H4 (cell line): Measurements from ENCODE around the gene CCDC3. TPM values are rescaled to one million over a fixed set of nuclear protein-coding genes. Genes with fewer than 3 reads are reported as not detected.

Experiments
- DNase-seq: peaks from one replicate; pipeline ENCODE4 v3.0.0-alpha.2; 2015; ENCODE audit warnings: low spot score
- total RNA-seq: library from RNA; depleted of rRNA; stranded (reverse); fragments of >200 nt; shearing (Covaris generic); gene quantifications from 2 replicates; pipeline ENCODE4 v1.2.3, GENCODE V29; 2014

Gene CCDC3
- total RNA-seq, 1 experiment from 2014 or later = 2.1 TPM

DNA sequence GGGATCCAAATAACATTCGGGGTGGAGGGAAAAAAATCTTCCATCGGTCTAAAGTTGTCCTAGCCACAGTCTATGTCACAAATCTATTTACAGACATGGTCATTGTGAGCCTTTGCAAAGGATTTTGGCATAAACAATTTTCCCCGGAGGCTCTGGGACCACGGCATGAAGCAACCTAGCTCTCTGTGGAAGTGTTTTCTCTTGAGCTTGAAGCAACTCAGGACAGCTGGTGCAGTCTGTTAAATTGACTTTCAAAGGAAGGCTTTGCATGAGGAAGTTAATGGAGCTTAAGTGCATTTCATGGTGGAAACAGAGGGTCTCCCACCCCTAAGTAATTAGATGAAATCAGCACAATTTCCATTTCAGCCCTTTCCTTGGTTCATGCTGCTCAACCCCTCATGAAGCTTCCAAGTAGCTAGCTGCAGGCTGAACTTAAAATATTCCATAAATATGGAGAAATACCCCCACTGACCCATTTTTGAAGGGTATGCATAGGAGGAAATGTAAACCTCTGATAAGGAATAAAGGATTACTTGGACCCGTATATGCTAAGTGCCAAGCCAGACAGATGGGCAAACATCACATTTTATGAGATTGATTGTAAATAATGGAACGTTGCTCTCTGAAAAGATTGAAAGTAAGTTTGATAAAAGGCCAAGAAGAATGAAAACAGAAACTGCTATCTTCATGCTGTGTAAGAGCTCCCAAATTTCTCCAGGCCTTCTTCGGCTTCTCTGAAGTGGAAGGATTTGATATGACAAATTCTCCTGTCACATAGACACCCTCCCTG lies 39.9 kb downstream of the CCDC3 start:
- DNase-seq = no peak

DNA sequence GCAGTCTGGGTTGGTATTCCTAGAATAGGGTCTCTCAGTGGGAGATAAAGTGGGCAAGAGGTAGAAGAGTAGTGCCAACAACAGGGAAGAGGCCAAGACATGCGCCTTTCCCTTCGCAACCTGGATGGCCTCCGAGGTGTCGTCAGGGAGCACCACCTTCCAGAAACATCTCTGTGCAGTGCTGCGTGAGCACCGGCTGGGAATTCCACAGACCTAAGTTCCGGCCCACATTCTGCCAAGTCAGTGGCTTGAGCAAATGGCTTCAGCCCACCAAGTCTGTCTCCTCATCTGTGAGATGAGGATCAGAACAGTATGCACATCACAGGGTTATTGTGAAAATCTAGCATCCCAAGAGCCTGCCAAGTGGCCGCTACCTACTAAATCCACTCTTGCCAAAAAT lies 40.6 kb downstream of the CCDC3 start:
- DNase-seq = no peak

DNA sequence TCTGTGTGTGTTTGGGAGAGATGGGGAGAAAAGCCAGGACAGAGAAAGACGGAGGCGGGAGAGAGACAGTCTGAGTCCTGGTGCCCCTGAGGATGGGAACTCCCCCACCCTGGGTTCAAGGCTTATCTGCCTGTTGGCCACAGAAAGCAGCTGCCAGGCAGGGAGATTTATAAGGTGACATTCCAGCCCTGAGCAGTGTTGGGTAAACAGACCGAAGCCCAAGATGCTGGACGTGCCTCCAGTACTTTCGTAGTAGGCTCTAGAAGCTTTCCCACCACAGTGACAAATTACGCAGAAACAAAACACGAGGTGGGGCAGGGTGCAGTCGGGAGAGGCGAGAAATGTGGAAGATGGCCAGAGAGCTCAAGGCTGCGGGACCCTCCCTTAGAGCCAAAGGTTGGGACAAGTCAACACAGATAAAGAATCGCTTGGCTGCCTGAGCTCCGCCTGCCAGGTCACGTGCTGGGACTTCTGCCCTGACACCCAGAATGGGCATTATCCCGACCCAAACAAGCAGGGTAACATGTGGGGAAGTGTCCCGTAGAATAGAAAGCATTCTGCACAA lies 41.1 kb downstream of the CCDC3 start:
- no peak for DNase-seq

DNA sequence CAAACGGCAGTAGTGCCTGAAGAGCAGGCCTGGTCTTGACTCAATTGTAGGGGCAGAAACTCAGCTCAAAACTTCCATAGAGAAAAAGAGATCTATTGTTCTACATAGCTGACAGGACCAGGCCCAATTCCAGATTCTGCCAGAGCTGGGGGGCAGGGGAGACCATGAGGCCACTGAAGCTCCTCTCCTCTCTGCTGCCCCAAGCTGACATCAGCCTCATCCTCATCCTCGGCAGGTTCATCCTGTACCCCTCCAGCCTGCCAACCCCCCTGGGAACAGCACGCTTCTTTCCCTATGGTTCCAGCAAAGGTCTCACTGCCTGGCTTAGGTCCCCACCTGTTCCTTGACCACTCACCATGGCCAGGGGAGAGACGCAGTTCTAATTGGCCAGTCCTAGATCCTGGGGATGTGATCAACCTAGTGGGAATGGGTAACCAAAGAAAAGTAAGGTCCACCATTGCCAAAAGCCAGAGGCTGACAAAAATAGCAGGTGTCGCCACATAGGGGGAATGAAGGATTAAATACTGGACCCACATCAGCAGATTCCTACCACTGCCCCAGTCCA lies 42.9 kb downstream of the CCDC3 start:
- DNase-seq = no peak

DNA sequence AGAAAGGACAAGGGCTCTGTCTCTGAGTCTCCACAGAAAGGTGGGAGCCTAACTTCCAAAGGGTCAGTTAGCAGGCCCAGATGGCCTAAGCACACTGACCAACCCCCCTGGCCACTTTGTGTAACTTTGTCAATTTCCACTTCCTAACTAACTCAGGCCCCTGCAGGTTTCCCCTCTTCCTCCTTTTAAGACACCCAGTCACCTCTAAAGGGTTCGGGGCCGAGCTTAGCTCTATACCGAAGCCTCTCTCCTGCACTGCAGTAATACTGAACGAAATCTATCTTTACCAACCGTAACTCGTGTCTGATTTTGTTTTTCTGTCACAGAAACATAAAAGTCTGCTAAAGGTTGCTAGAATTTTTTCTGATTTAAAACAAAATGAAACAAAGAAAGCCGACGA lies 44.4 kb downstream of the CCDC3 start:
- DNase-seq = no peak

DNA sequence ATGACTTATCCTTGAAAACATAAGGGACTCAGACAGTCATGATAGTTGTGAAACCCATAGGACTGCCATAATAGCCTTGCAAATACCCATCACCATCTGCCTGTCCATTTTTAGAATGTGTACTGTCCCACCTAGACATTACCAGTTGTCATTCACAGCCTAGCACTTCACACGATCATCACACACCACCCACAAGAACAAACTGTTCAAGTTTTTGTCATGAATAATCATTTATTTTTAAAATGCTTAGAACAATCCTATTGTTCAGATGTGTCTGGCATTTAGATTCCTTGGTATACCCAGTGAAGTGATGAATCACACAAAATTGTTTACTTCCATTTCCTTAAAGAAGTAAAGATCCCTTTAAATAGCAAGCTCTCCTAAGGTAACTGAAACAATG lies 46.6 kb downstream of the CCDC3 start:
- no peak for DNase-seq

DNA sequence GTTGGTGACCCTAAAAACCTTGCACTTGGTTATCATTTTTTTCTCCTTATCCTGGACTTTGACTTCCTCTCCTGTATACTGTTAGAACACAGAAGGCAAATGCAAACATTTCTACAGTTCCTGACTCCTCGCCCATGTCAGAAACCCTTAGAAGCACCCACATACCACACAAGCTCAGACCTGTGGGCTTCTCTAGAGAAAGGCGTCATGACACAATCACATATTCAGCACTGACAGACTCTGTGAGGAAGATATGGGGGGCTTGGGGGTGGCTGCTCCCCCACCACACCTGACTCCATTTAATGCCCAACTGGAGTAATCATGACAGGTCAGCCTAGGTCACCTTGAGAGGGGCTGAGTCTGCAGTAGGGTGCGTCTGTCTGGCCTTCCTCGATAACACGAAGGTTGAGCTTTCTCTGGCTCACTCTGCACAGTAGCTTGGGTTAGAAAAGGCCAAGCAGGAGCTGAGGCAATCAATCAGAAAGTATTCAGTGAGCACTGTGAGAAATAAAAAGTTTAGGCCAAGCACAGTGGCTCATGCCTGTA lies 50.9 kb downstream of the CCDC3 start:
- no peak for DNase-seq

DNA sequence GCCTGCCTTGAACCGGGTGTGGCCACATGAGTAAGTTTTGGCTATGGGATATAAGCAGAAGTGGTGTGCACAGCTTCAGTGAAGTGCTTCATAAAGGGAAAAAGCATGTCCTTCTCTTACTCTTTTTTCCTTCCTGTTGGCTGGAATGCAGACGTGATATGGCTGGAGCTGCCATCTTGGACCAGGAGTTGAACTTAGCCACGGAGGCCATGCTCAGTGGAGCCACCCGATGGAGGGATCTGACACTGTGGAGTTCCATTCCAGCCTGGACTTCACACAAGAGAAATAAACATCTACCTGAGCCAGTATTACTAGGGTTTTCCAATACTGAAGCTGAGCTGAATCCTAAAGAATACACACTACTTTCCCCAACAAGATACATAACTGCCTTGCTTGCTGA lies 52.3 kb downstream of the CCDC3 start:
- DNase-seq = peak; percentile 12

DNA sequence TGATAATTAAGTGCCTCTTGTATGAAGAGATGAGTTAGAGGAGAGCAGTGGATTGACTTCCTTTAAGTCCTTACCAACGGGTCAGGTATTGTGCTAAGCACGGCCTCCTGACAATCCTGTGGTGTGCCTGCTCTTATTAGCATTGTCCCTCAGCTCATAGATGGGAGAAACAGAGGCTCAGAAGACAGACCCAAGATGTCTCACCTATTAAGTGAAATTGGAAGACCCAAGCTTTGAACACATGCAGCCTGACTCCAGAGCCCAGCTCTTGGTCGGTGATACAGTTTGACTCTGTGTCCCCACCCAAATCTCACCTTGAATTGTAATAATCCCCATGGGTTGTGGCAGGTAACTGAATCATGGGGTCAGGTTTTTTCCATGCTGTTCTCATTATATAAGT lies 53.8 kb downstream of the CCDC3 start:
- DNase-seq = no peak

DNA sequence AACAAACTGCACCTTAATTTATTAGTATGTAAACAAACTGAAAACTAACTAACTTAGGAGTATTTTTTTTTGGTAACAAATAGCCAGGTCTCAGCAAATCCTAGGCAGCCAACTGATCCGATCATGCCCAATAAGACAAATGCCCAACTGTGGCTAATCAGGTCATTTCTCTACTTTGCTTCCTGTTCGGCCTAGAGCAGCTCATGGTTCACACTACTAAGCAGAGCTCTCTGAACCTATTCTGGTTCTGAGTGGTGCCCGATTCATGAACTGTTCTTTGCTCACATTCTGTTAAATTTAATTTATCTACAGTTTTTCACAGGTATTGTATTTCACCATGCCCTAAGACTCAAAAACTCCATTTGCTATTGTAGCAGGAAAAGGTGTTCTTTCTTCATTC lies 55.1 kb downstream of the CCDC3 start:
- DNase-seq = no peak

DNA sequence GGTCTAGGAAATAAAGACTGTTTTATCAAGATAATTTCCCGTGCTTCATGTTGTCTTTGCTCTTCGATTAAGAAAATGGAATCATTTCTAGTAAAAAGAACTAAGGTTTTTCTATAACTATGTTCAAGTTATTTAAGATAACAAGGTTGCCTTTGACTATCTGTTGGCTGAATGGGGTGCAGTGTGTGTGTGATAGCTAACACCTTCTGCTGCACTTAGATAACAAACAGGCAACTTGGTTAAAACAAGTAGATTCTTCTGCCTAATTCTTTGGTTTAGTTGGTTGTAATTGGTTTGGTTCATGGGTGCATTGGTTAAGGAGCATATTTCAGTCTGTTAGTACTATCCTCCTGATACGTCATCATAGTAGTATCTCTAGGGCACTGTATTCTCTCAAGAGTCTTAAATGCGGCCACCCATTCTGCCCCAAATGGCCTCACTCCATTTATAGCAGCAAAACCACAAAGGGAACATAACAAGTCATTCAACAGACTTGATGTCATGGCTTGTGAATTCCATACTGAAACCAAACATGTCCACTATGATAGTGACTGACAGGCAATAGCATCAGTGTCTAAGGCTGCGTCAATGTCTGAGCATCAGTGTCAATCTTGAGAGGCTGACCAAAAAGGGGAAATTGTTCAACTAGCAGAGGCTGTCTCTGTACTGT lies 55.7 kb downstream of the CCDC3 start:
- no peak for DNase-seq

DNA sequence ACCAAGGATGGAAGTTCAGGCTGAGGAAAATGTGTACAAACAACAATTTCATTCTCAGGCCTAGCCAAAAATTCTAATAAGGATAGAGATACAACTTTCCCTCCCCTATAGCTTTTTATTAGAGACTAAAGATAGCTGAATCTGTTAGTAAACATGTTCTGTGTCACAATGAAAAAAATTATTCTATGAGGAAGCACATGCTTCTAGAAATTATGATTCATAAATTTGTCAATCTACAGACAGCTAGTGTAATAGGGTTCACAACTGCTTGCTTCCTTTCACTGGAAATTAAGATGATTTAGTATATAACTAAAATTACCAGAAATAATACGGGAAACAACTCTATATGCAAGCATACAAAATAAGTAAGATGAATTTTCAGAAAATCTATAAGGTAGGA lies 56.6 kb downstream of the CCDC3 start:
- no peak for DNase-seq

DNA sequence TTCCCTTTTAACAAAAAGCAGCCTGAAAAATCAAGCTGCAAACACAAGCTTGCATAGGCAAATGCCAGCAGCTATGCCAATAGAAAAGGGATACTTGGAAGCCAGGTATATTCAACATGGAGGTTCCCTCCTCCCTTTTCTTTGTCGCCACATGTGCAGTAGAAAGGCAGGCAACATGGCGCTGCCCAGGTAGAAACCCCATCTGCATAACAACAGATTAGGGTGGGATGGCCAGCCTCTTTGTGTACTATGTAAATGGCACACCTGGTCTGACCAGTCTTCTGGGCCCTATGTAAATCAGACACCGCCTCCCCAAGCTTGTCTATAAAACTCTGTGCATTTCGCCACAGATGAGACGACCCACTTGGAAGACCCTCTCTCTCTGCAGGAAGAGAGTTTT lies 58.1 kb downstream of the CCDC3 start:
- DNase-seq = no peak

DNA sequence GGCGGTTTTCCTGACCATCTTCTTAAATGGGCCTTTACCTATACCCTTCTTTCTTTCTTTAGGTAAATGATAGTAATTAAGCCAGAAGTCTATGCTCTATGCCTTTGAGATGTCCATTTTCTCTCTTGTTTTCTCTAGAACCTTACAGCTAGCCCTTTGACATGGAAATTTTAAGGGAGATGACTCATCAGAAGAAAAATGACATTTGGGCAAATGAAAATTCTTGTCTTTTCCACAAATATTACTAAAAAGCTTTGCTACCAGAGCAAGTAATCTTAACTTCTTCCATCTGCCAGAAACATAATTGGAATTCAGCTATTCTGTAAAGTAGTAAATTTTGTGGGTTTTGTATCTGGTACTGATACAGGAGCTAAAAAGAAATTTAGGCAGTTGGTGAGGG lies 59.5 kb downstream of the CCDC3 start:
- DNase-seq = no peak

DNA sequence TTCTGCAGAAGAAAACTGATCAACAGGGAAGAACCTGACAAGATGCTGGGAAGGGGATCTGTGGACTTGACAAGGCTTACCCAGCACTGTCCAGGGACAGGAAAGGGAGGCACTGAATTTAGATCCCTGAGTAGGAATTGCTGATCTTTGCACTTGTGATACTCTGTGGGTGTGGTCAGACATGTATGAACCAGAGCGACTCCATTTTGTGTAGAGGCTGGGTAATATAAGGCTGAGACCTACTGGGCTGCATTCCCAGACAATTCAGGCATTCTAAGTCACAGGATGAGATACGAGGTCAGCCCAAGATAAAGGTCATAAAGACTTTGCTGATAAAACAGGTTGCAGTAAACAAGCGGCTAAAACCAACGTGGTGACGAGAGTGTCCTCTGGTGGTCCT lies 60.7 kb downstream of the CCDC3 start:
- no peak for DNase-seq

DNA sequence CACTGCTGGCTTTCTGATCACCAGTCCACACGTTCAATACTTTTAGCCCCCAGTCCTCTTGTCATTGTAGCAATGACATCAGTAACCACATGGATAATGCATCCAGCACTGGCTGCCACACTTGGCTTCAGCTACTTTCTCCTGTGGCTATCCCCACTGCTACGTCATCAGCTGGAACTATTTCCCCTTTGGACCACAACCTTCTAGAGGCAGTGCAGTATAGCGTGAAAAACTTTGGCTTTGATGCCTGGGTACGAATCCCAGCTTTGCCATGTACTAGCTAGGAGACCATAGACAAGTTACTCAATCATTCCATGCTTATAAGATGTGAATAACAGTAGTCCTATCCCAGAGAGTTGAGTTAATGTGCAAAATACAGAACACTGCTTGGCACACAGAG lies 63.2 kb downstream of the CCDC3 start:
- no peak for DNase-seq

DNA sequence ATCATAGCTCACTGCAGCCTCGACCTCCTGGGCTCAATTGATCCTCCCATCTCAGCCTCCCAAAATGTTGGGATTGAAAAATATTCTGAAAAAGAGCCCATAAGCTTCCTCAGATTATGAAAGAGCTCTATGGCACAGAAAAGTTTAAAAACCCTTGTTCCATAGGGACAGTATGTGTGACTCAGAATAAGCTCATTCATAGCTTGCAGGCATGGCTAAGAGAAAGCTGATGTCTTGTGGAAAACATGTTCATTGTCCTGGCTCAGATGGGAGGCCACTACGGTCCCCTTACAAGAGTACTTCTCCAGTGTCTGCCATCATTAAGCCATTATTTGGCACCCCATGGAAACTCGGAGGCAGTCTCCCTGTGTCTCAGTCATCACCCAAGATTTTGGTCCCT lies 64.0 kb downstream of the CCDC3 start:
- DNase-seq = no peak

DNA sequence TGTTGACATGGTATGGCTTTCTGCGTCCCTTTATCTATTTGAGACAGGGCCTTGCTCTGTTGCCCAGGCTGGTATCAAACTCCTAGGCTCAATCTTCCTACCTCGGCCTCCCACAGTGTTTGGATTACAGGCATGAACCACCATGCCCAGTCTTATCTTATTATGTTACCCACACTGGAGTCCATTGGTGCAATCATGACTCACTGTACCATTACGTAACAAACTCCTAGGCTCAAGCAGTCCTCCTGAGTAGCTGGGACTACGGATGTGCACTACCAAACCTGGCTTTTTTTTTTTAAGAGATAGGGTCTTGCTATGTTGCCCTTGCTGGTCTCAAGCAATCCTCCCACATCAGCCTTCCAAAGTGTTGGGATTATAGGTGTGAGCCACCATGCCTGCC lies 66.7 kb downstream of the CCDC3 start:
- peak; percentile 80 for DNase-seq

DNA sequence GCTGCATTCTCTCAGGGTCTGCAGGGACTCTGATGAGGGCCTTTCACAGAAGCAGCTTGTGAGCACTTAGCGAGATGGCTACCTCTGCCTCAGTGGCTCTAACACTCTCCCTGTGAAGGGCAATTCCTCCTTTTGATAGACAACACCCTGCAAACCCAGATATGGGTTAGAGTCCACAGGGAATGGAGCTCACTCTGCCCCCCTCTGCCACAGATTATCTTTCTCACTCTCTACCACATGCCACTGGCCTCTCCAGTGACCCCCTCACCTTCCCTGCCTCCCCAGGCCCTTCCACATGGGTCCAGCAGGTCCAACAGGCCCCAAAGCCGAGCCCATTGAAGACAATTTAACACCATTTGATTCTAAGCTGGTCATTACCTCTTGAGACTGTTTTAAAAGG lies 72.1 kb downstream of the CCDC3 start:
- no peak for DNase-seq

DNA sequence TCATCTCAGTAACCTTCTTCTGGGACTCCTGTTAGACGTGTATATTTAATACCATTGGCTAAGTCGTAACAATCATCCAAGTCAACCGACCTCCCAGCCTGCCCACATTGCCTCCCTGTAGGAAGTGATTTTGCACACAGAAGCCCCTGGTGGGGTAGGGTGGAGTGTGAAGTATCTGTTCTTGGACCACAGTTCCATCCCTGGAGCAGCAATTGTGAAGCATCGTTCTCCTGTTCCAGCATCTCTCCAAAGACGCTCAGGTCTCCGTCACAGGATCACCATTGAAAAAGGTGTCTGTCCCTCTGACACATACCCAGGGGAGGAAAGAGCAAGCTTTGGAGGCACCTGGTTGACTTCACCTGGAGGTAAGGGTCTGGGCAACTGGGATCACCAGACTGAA lies 72.9 kb downstream of the CCDC3 start:
- no peak for DNase-seq

DNA sequence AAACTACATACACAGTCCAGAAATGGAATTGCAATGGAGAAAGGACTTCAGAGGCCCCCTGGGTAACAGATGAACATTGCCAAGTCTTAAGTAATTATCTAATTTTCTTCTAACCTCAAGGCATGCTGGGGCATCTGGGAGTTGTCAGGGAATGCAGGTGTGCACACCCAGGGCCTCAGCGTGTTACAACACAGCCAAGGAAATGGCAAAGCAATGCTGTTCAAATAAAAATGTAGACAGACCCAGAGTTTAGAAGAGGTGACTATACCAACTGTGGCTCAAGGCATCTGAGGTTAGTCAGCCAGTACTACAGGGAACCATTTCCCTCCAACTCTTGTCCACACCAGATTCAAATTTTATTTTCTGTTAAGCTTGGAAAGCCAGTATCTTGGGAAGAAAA lies 73.6 kb downstream of the CCDC3 start:
- no peak for DNase-seq

DNA sequence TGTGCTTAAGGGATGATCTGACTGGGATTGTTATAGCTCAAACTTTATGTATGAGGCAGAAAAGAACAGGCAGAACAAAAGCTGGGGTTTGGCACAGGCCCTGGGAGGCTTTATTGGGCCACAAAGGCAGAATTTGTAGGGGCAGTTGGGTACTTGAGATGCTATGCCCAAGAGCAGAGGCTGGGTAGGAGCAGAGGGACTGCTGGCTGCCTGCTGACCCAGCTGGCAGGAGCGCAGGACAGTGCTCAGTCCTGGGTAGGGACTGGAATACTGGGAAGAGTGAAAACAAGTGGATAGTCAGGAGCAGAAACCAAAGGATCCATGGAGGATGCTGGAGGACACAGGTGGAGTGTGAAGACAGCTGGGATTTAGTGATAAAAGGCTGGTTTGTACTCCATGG lies 75.7 kb downstream of the CCDC3 start:
- no peak for DNase-seq

DNA sequence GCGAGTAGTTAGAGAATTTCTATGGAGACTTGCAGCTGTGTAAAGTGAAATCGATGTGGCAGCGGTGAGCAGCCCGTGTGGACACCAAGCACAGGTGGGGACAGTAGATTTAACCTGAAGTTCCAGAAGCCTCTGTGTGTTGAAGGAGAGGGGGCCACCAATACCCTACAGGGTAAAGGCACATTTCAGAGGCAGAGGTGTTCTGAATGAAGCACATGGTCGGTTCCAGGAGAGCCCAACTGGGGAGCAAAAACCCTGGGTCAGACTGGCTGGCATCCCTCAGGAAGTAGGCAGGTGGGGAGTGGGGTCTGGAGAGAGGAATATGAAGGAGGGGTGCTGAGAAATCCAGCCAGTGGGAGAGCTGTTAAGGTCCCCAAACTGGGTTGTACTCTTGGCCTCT lies 76.6 kb downstream of the CCDC3 start:
- DNase-seq = no peak
